ENCODE measurements around the gene WDR75.
A peak's percentile ranks its signal among the peaks of the same experiment; 100 is the strongest.
"Not testable (repeated sequence)": the region's sequence is repeated elsewhere in the genome, so short reads cannot be mapped to it uniquely, and the experiment has no call there.

Gene WDR75

GRCh38 chr2:189441709-189442074 is 418 bp downstream of the WDR75 start:
- no peak for DNase-seq (ENCODE audit: low spot score)

DNA sequence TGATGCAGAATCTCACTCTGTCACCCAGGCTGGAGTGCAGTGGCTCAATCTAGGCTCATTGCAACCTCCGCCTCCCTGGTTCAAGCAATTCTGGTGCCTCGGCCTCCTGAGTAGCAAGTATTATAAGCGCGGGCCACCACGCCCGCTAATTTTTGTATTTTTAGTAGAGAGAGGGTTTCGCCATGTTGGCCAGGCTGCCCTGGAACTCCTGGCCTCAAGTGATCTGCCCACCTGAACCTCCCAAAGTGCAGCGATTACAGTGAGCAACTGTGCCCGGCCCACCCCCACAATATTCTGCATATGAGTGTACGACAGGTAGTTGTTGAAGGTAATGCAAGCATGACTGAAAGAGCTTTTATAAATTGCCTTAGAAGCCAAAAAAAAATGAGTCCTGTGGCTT is 1.2 kb downstream of the WDR75 start:
- DNase-seq (ENCODE audit: low spot score), result no peak

DNA sequence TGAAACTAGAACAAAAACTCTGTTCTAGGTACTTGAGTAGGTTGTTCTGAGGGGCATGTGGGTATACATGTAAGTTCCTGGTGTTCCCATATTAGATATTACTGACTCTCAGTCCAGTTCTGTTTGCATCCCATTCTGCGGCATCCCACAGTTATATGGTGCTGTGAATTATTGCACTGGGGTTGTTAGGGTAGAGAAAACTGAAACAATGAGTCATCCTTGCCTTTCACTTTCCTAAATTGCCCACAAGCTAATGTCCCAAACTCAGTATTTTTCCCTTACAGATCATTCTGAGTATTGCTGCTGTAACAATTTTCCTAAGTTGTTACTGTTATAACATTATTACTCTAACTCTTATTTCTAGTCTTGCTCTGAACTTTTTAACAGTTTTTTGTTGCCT is 3.0 kb downstream of the WDR75 start:
- DNase-seq (ENCODE audit: low spot score), result no peak

DNA sequence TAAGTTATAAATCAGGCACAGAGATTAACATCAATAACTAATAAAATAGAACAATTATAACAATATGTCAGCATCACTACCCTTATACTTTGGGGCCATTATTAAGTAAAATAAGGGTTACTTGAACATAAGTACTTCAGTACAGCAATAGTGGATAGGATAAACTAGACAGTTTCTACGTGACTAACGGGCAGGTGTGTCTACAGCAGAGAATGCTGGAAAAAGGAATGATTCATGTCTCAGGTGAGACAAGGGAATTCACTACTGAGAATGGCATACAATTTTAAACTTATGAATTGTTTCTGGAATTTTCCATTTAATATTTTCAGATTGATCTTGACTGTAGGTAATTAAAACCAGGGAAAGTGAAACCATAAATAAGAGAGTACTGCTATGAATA is 5.5 kb downstream of the WDR75 start:
- DNase-seq (ENCODE audit: low spot score), result no peak

DNA sequence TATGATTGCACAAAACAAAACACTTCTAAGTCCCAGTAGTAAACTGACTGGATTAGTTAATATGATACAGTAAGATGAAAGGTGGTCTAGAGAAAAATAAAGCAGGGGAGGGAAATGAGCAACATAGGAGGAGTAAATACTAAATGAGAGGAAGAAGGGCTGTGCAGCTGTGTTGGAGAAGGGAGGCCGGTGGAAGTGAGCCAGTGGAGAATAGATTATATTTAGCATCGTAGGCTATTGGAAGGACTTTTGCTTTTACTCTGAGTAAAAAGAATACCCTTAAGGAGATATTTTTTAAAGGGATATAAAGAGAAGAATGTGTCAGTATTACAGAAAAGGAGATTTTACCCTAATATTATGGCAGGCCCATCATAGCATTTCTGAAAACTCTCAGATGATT is 12.7 kb downstream of the WDR75 start:
- no peak for DNase-seq (ENCODE audit: low spot score)

GRCh38 chr2:189465076-189465475 is 23.8 kb downstream of the WDR75 start:
- DNase-seq (ENCODE audit: low spot score), result no peak

GRCh38 chr2:189465478-189465877 is 24.2 kb downstream of the WDR75 start:
- DNase-seq (ENCODE audit: low spot score), result no peak

GRCh38 chr2:189466046-189466445 is 24.8 kb downstream of the WDR75 start:
- no peak for DNase-seq (ENCODE audit: low spot score)

- DNase-seq (ENCODE audit: low spot score), result peak; percentile 71
These were observed 25.4 kb downstream of the WDR75 start for GRCh38 chr2:189466656-189467055.

- DNase-seq (ENCODE audit: low spot score), result no peak
These were observed 25.9 kb downstream of the WDR75 start for GRCh38 chr2:189467160-189467559.

DNA sequence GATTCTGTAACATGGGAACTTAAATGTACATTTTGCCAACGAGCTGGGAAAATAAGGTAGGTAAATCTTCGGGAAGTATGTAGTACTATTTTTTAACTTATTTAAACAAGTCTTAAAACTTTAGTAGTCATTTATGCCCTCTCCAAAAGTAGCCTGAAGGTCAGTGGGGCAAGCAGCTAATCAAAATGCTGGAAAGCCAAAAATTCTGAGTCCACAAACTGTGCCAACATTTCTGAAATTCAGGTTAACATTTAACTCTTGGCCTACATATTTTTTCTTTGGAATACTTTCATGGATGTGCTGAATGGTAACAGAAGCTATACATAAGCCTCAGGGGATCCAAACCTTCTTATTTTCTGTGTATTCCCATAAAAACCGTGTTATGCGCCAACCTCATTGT is 26.3 kb downstream of the WDR75 start:
- DNase-seq (ENCODE audit: low spot score), result no peak

DNA sequence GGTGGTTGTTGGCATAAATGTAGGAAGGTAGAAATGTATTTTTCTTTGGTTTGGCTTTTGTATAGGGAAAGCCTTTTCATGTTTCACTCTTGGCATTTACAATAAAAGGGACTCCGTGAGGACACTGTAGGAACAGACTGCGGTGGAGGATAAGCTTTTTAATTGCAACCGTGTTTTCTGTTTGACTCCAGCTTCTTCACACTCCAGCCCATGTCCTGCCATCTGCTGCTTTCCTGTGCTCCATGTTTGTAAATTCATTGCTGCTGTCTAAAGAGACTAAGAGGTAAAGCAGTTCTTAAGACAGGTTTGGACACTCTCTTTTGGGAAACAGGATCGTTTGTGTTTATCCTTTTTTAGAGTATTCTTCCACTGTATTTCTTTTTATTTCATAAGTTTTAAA is 33.3 kb downstream of the WDR75 start:
- DNase-seq (ENCODE audit: low spot score), result no peak

- no peak for DNase-seq (ENCODE audit: low spot score)
These were observed 36.5 kb downstream of the WDR75 start for GRCh38 chr2:189477756-189478155.

- not testable (repeated sequence) for DNase-seq (ENCODE audit: low spot score)
These were observed 37.0 kb downstream of the WDR75 start for GRCh38 chr2:189478289-189478688.

DNA sequence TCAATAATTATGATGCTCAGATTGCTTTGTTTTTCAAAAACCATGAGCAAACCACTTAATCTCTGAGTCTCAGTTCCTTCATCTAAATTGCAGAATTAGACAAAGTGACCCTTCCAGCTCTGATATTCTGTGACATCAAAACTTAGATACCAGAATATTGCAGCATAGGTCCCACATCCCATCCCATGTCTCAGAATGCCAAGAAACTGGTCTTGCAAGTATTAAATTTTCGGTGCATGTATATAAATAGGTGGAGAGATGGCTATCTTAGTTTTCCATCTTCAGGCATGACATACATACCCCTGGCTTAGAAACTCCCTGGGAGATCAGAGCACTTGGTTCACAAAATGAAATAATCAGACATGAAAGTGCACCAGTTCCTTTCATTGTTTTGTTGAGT is 39.8 kb downstream of the WDR75 start:
- DNase-seq (ENCODE audit: low spot score), result no peak

GRCh38 chr2:189483571-189483970 is 42.3 kb downstream of the WDR75 start:
- no peak for DNase-seq (ENCODE audit: low spot score)

- no peak for DNase-seq (ENCODE audit: low spot score)
These were observed 42.9 kb downstream of the WDR75 start for GRCh38 chr2:189483980-189484740.

DNA sequence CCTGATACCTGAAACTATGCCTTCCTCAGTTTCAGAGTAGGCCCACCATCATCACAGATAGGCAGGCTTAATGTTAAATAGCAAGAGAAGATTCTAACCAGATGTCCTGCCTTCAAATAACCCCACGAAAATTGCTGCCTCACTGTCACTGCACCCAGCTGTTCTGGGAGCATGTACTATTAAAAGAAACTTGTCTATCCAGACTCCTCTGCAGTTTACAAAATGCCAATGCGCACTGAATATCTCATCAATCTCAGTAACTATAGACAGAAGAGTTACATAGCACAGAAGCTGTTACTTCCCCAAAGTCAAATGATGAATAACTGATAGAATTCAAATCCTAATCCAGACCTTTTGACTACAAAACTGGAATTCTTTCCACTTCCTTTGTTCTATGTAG is 43.9 kb downstream of the WDR75 start:
- DNase-seq (ENCODE audit: low spot score), result no peak

DNA sequence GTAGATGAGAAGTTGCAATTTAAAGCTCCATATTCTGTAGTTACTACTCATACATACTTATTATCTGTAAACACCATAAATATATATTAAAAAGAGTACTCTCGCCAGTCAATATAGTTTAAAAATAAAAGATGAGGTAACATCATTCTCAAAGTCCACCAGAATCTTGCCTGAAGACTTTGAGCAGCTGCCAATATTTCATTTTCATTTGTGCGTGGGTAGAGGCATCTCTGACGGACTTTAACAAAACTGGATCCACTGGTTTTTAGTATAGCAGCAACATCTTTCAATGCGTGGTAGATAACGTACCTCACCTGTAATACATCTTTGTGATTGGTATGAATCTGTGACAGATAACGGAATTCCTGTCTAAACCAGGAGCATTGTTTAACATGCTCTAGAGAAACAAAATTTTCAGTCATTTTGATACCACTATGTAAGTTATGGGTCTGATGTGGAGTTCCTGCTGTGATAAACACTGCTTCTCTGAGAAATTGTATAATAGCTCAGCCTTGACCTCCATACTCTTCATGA is 45.0 kb downstream of the WDR75 start:
- no peak for DNase-seq (ENCODE audit: low spot score)

DNA sequence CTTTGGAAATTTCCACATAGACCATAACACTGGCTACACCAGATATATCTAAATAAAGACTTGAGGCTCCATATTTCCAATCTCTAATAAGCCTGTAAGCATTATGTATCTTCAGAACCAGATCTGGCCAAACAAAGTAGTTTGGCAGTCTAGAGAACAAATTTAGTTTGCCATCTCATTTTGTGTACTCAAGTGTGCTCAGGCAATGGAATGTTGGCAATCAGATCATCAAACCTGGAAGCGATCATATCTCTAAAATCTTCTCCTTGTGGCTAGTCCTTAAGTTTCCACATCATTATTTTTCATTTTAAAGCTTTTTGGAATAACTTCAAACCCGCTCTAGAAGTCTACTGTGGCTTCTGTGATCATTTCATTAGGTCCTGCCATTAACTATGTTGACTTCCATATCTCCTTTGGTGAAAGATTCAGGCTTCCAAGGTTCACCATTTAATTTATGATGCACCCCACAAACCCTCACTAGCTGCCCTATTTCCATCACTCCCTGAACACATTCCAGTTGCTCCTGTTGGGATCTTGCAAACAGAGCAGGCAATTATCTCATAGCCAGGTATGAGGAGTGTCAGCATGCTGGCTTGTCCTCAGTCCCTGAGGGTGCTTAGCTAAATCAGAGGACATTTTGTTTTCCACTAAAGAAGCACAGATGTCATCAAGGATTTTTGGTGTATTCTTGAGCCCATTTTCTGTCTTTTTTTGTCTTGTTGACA is 46.2 kb downstream of the WDR75 start:
- no peak for DNase-seq (ENCODE audit: low spot score)

DNA sequence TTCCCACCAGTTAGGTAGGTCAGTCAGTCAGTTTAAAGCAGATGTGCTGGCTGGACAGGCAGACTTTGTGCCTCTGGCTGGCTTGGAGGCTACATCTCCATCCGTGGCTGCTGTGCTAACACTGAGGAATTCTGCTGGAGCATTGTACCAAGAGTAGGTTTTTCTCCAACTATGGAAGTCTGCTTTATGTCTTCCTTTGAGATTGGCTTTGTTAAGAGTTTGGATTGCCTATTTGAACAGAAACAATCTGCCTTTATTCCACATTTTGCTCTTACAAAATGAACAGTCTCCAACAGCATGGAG is 46.7 kb downstream of the WDR75 start:
- no peak for DNase-seq (ENCODE audit: low spot score)

DNA sequence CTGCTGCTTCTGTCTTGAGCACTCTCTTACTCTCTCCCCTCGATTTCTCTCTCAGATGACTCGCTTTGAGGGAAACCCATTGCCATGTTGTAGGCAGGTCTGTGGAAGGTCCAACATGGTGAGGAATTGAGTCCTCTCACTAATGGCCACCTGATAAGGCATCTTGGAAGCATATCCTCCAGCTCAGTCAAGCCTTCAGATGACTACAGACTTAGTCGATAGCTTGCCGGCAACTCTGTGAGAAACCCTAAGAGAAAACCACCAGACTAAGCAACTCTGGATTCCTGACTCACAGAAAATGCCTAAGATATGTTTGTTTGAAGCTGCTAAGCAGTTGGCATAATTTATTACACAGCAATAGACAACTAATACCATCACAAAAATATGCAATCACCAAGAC is 51.2 kb downstream of the WDR75 start:
- DNase-seq (ENCODE audit: low spot score), result no peak

DNA sequence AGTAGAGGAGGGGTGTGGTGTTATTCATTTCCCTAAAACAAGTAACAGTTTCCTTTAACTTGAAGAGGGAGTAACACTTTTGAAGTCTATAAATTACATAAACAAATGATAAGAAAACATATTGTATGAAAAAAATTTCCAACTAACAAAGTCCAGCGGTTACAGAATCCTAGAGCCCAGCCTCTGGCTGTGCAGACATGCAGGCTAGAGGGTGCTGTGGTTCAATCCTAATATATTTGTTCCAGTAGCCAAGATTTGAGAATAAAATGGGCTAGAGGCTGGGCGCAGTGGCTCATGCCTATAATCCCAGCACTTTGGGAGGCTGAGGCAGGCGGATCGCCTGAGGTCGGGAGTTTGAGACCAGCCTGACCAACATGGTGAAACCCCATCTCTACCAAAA is 56.9 kb downstream of the WDR75 start:
- DNase-seq (ENCODE audit: low spot score), result no peak

- no peak for DNase-seq (ENCODE audit: low spot score)
These were observed 57.9 kb downstream of the WDR75 start for GRCh38 chr2:189499137-189499536.

Data from hematopoietic multipotent progenitor cell treated with erythropoietin and hydrocortisone succinate and interleukin-3 and kit ligand, for 17 days (in vitro differentiated cells).